ENCODE results near the gene TIMELESS. TPM values are rescaled to one million over a fixed set of nuclear protein-coding genes. Genes with fewer than 3 reads are reported as not detected.

Gene TIMELESS
- total RNA-seq, 1 experiment from 2014 or later = 30.9 TPM

DNA sequence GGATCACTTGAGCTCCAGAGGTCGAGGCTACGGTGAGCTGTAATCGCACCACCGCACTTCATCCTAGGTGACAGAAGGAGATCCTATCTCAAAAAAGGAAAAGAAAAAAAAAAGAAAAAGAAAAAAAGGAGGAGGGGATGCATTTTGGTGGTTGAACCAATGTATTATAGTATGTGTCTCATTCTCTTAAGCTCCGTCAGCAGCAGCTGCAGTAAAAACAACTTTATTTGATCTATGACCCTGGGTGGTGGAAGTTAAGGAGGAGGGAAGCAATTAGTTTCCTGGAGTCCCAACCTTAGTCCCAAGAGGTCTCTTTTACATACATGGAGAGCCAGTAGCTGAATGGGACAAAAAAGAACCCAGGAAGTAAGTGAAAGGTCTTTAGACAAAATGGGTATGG lies 59.8 kb downstream of the TIMELESS start:
- no peaks in the 10 kb centered on the region for H3K9me2 ChIP-seq (ENCODE audit: insufficient read depth)
- 0 out of 2 replicates have a peak, but pooled peaks cover 8% of the 10 kb centered on the region for H3K4me1 ChIP-seq (replicated peaks; ENCODE audit: insufficient read depth)
- H3K79me2 ChIP-seq (ENCODE audit: low read depth) = no peaks in the 10 kb centered on the region
- intact Hi-C loops (cut with micrococcal nuclease; ENCODE audit: unreplicated experiment) = no loop called here
- no peak for DNase-seq
- ChIA-PET CTCF (no interaction called here), POLR2A (ENCODE audit: unreplicated experiment) (interaction anchor here (0.6 kb wide), 1 partner anchor 51 kb away, joined by 3 read pairs; no protein-coding TSS in a partner anchor)
- no peaks in the 10 kb centered on the region for H3F3A ChIP-seq (ENCODE audit: insufficient read depth, low read depth)
- no peaks in the 10 kb centered on the region for H4K20me1 ChIP-seq (ENCODE audit: insufficient read depth)
- no peak overlapping the region for H3K4me3 ChIP-seq
- TF ChIP-seq EZH2 (IDR thresholded peaks at IDR 0.05; ENCODE audit: low read depth) (no peak), CTCF (conservative IDR thresholded peaks at IDR 0.05) (no peak)
- no peaks in the 10 kb centered on the region for H3K36me3 ChIP-seq (ENCODE audit: low read depth)
- no peak overlapping the region for H2AFZ ChIP-seq
- no peak overlapping the region for H3K27ac ChIP-seq
- no peak overlapping the region for H3K4me2 ChIP-seq
- 0 out of 2 replicates have a peak, but pooled peaks cover 2% of the 10 kb centered on the region for H3K9me3 ChIP-seq (ENCODE audit: insufficient read depth, low read depth)
- BruUV-seq (replicated peaks) = no TSS peak
- H3K27me3 ChIP-seq (ENCODE audit: insufficient read depth, low read depth) = no peaks in the 10 kb centered on the region

GRCh38 chr12:56387152-56387736 lies 62.0 kb downstream of the TIMELESS start:
- Histone ChIP-seq H3K79me2 (ENCODE audit: low read depth) (no peaks in the 10 kb centered on the region), H2AFZ (no peak overlapping the region), H3K9me2 (ENCODE audit: insufficient read depth) (no peaks in the 10 kb centered on the region), H3K9me3 (ENCODE audit: insufficient read depth, low read depth) (no peaks in the 10 kb centered on the region), H3K4me2 (no peak overlapping the region), H3F3A (ENCODE audit: insufficient read depth, low read depth) (no peaks in the 10 kb centered on the region), H3K4me3 (no peak overlapping the region), H3K36me3 (ENCODE audit: low read depth) (no peaks in the 10 kb centered on the region), H3K27me3 (ENCODE audit: insufficient read depth, low read depth) (no peaks in the 10 kb centered on the region), H3K4me1 (replicated peaks; ENCODE audit: insufficient read depth) (0 out of 2 replicates have a peak, but pooled peaks cover 8% of the 10 kb centered on the region), H4K20me1 (ENCODE audit: insufficient read depth) (no peaks in the 10 kb centered on the region), H3K27ac (no peak overlapping the region)
- TF ChIP-seq CTCF (conservative IDR thresholded peaks at IDR 0.05) = no peak
- TF ChIP-seq EZH2 (IDR thresholded peaks at IDR 0.05; ENCODE audit: low read depth) = no peak
- no TSS peak for BruUV-seq (replicated peaks)
- POLR2A ChIA-PET (ENCODE audit: unreplicated experiment) = interaction anchor here (0.6 kb wide), 1 partner anchor 246 kb away, joined by 5 read pairs; no protein-coding TSS in a partner anchor
- CTCF ChIA-PET = no interaction called here
- intact Hi-C loops (cut with micrococcal nuclease; ENCODE audit: unreplicated experiment) = no loop called here
- DNase-seq = no peak

DNA sequence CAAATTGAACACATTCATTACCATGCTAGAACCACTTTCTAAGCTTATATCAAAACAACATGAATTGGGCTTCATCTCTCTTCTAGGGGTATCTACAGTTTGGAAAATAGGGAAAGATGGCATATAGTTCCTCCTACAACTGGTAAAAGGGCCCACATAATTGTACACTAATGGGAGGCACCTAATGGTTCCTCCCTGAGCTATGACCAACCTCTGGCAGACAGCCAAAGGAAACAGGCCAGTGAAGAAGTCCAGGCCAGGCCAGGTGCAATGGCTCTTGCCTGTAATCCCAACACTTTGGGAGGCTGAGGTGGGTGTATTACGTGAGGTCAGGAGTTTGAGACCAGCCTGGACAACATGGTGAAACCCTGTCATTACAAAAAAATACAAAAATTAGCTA lies 63.4 kb downstream of the TIMELESS start:
- no peak overlapping the region for H3K4me2 ChIP-seq
- CTCF ChIA-PET = no interaction called here

More for the DNA sequence above, 63.4 kb downstream of the TIMELESS start:
- Histone ChIP-seq H3K9me3 (ENCODE audit: insufficient read depth, low read depth) (no peaks in the 10 kb centered on the region), H3K27me3 (ENCODE audit: insufficient read depth, low read depth) (no peaks in the 10 kb centered on the region), H3K27ac (no peak overlapping the region), H4K20me1 (ENCODE audit: insufficient read depth) (no peaks in the 10 kb centered on the region), H3K9me2 (ENCODE audit: insufficient read depth) (no peaks in the 10 kb centered on the region), H3K4me3 (no peak overlapping the region), H3K36me3 (ENCODE audit: low read depth) (no peaks in the 10 kb centered on the region), H3F3A (ENCODE audit: insufficient read depth, low read depth) (no peaks in the 10 kb centered on the region), H3K79me2 (ENCODE audit: low read depth) (no peaks in the 10 kb centered on the region), H2AFZ (no peak overlapping the region), H3K4me1 (replicated peaks; ENCODE audit: insufficient read depth) (0 out of 2 replicates have a peak, but pooled peaks cover 8% of the 10 kb centered on the region)
- peak; percentile 24 to 35 for DNase-seq
- intact Hi-C loops (cut with micrococcal nuclease; ENCODE audit: unreplicated experiment) = no loop called here
- no TSS peak for BruUV-seq (replicated peaks)
- TF ChIP-seq EZH2 (IDR thresholded peaks at IDR 0.05; ENCODE audit: low read depth) (no peak), CTCF (conservative IDR thresholded peaks at IDR 0.05) (no peak)
- POLR2A ChIA-PET (ENCODE audit: unreplicated experiment) = interaction anchor here (0.7 kb wide), 1 partner anchor 40 kb away, joined by 3 read pairs; no protein-coding TSS in a partner anchor
